ENCODE results near the gene RASGRF2.
"Not testable (repeated sequence)": the region's sequence is repeated elsewhere in the genome, so short reads cannot be mapped to it uniquely, and the experiment has no call there.

RASGRF2 gene

DNA sequence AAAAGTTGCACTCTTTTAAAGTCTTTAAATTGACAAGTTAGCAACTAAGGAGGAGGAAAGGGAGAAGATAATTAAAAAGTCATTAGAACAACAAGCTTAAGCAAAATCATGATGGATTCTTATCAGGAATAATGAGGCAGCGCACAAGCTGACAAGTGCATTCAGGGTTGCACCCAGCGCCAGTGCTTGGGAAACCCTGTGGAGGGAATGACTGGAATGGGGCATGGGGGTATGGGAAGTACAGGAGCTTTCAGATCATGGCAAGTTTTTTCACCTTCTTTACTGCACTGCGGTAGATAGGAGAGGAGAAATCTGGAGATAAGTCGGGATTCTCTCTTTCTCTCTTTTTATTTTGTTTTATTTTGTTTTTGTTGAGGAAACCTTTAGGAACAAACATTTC, 155.1 kb downstream of the RASGRF2 start:
- TF ChIP-seq, protein P1, sequence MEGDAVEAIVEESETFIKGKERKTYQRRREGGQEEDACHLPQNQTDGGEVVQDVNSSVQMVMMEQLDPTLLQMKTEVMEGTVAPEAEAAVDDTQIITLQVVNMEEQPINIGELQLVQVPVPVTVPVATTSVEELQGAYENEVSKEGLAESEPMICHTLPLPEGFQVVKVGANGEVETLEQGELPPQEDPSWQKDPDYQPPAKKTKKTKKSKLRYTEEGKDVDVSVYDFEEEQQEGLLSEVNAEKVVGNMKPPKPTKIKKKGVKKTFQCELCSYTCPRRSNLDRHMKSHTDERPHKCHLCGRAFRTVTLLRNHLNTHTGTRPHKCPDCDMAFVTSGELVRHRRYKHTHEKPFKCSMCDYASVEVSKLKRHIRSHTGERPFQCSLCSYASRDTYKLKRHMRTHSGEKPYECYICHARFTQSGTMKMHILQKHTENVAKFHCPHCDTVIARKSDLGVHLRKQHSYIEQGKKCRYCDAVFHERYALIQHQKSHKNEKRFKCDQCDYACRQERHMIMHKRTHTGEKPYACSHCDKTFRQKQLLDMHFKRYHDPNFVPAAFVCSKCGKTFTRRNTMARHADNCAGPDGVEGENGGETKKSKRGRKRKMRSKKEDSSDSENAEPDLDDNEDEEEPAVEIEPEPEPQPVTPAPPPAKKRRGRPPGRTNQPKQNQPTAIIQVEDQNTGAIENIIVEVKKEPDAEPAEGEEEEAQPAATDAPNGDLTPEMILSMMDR (conservative IDR thresholded peaks at IDR 0.05; ENCODE audit: low read depth, low read length): no peak
- H3K4me3 ChIP-seq (ENCODE audit: low read length): no peak overlapping the region
- no peak for DNase-seq (ENCODE audit: low read depth)

DNA sequence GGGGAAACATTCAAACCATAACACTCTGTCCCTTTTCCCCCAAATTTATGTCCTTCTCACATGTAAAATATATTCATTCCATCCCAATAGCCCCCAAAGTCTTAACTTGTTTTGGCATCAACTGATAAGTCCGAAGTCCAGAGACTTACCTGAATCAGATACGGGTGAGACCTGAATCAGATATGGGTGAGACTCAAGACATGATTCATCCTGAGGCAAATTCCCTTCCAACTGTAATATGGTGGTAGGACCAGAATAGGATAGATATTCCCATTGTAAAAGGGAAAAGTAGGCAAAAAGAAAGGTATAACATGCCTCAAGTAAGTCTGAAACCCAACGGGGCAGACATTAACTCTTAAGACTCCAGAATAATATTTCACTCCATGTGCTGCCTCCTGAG, 157.4 kb downstream of the RASGRF2 start:
- no peak overlapping the region for H3K4me3 ChIP-seq (ENCODE audit: low read length)
- DNase-seq (ENCODE audit: low read depth): no peak
- TF ChIP-seq, protein P1 (conservative IDR thresholded peaks at IDR 0.05; ENCODE audit: low read depth, low read length): no peak

DNA sequence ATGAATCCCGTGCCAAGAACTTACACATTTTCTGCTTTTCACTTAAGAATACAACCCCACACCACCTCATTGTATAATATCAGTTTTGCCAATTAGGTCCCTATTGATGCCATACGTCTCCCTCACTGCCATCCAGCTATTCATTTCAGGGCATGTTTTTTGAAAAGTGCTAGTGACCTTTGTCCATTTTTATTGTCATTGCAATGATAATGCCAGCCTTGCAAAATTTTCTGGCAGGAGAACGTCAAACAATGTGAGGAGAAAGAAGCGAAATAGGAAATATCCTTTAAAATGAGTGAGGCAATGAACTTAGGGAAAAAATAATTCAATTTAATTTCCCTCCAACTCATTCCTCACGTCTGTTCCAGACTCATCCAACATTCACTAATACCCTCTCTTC, 161.1 kb downstream of the RASGRF2 start:
- no peak overlapping the region for H3K4me3 ChIP-seq (ENCODE audit: low read length)
- TF ChIP-seq, protein P1 (conservative IDR thresholded peaks at IDR 0.05; ENCODE audit: low read depth, low read length): no peak
- no peak for DNase-seq (ENCODE audit: low read depth)

DNA sequence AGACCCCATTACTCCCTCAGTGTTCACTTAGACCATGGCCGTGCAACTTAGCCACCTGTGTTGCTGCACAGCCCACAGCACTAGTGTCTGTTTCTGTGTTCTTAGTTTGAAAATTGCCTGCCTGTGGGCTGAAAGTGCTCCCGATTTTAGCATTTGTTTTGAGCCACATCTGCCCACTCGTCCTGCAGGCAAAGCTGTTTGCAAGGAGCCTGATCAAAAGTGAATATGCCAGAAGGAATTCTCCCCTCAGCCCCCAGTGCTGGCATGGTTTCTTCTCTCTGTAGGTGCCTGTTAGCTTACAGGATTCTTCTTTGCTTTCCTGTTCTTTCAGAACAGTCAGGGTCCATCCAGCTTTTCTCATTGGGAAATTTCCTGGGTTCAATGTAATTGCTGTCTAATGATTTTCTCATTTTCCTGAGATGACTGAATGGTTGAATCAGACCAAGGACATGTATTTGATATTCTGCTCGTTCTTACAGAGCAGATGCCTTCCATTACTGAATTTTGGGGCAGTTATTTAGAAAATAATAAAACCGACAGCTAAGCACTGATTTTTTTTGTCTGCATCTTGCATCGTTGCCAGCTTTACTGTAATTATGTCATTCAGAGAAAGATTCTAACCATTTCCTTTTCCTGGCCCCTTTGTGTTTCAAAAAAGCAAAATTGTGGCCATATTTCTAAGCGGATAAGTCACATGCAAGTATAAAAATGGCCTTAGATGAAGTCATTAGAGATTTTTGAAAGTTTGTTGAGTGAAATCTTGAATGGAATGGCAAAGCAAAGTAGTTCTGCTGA, 161.9 kb downstream of the RASGRF2 start:
- TF ChIP-seq, protein P1 (conservative IDR thresholded peaks at IDR 0.05; ENCODE audit: low read depth, low read length): no peak
- H3K4me3 ChIP-seq (ENCODE audit: low read length): no peak overlapping the region
- no peak for DNase-seq (ENCODE audit: low read depth)

DNA sequence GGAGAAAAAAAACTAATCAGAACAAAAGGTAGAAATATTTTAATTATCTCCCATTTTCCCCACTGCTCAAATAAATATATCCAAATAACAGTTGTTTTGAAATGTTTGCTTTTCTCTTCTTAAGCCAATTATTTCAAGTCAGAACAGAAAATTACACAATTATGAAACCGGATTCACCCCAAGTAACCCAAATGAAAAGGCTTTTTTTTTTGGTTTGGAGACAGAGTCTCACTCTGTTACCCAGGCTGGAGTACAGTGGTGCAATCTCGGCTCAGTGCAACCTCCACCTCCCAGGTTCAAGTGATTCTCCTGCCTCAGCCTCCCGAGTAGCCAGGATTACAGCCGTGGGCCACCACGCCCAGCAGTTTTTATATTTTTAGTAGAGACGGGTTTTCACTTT, 164.5 kb downstream of the RASGRF2 start:
- not testable (repeated sequence) for H3K4me3 ChIP-seq (ENCODE audit: low read length); DNase-seq (ENCODE audit: low read depth)

DNA sequence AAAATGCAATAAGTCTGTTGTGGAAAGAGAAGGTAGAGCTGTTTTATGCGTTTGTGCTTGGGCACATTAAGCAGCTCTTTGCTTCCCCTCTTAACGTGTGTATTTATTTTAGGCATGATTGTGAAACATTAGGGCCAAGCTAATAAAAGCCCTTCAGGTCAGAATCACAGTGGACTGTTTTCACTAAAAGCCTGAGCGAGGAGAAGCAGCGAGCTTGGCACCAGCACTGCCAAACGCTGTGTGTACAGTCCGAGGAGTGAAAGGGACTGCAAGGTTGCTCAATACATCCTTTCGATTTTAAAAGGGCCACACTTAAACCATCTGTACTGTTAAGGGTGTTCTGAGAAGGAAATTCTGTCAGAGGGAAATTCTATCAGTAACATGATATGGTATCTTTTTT, 165.8 kb downstream of the RASGRF2 start:
- no peak for DNase-seq (ENCODE audit: low read depth)
- TF ChIP-seq, protein P1 (conservative IDR thresholded peaks at IDR 0.05; ENCODE audit: low read depth, low read length): no peak
- no peak overlapping the region for H3K4me3 ChIP-seq (ENCODE audit: low read length)

DNA sequence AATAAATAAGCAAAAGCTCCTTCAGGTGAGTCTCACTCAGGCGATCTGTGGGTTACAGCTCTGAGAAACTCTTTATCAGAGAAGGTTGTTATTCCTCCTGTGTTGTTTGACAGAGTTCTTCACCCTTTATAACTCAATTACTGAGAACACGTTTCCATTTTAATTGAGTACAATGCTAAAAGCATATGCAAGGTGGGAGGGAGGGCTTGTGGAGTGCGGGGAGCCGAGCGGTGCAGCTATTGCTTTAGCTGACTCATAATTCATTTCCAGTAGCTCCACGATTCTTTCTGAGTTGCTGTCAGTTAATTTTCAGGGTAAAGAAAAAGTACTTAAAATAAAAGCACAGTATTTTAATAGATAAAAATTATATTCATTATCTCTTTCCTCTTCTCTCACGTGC, 168.3 kb downstream of the RASGRF2 start:
- no peak overlapping the region for H3K4me3 ChIP-seq (ENCODE audit: low read length)
- DNase-seq (ENCODE audit: low read depth): no peak
- TF ChIP-seq, protein P1 (conservative IDR thresholded peaks at IDR 0.05; ENCODE audit: low read depth, low read length): no peak
